ENCODE data around the gene ABLIM3. TPM values are rescaled to one million over a fixed set of nuclear protein-coding genes. Genes with fewer than 3 reads are reported as not detected.

Gene ABLIM3
- total and polyA plus RNA-seq, 10 of the 15 experiments (the other 5 are each of a cell fraction or from before 2014, with no cell fraction given), result 0.03 TPM; not detected in 9

DNA sequence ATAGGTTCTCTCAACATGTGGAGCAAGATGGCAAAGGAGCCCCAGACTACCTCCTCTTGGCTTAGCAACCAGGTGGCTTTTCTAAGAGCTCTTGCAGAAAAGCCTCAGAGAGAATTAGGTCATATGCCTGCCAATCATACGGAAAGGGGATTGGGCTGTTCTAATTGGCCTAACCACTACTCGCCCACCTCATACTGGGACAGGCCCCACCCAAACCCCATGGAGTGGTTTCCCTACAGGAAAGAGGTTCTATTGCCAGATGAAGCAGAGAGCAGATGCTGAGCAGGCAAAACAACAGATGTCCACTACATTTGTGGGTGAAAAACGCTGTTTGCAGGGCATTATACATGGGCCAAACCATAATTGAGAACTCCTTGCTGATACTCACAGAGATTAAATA is 29.0 kb downstream of the ABLIM3 start (continued):
- TF ChIP-seq JUND (IDR thresholded peaks at IDR 0.05; ENCODE audit: low read depth, low read length) (no peak), ETV6 (conservative IDR thresholded peaks at IDR 0.05 in 1 of 2, IDR thresholded peaks at IDR 0.05 in 1 of 2; ENCODE audit: borderline replicate concordance in 1 of 2, low read depth in 1 of 2) (no peak), ZZZ3 (IDR thresholded peaks at IDR 0.05; ENCODE audit: control insufficient read depth, insufficient read length, low read depth) (no peak), SP1 (IDR thresholded peaks at IDR 0.05; ENCODE audit: low read depth, low read length) (no peak), FOXM1 (IDR thresholded peaks at IDR 0.05; ENCODE audit: low read depth, low read length) (no peak)
- TF ChIP-seq, protein P1, sequence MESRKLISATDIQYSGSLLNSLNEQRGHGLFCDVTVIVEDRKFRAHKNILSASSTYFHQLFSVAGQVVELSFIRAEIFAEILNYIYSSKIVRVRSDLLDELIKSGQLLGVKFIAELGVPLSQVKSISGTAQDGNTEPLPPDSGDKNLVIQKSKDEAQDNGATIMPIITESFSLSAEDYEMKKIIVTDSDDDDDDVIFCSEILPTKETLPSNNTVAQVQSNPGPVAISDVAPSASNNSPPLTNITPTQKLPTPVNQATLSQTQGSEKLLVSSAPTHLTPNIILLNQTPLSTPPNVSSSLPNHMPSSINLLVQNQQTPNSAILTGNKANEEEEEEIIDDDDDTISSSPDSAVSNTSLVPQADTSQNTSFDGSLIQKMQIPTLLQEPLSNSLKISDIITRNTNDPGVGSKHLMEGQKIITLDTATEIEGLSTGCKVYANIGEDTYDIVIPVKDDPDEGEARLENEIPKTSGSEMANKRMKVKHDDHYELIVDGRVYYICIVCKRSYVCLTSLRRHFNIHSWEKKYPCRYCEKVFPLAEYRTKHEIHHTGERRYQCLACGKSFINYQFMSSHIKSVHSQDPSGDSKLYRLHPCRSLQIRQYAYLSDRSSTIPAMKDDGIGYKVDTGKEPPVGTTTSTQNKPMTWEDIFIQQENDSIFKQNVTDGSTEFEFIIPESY (IDR thresholded peaks at IDR 0.05), result no peak

DNA sequence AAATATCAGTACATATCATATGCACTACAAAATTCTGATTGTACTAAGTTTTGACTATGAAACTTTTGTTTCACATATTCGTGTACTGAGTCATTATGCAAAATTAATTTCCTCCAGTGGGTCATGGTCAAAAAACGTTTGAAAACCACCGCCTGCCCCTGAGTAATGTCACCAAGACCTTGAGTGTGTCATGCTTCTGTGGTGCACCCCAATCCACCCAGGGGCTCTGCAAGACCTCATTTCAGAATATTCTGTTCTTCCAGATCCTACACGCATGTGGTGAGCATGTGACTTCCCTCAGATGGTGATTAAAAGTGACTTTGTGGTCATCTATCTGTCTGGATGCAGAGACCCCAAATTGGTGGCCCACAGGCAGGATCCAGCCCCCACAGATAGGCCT is 31.0 kb downstream of the ABLIM3 start:
- Histone ChIP-seq H3K4me2 (ENCODE audit: control insufficient read depth, insufficient read depth) (no peak overlapping the region), H3K79me2 (ENCODE audit: control insufficient read depth, insufficient read depth, low read length) (no peaks in the 10 kb centered on the region), H3K4me3 (no peak overlapping the region), H3K36me3 (ENCODE audit: control insufficient read depth in 2 of 2, insufficient read depth in 2 of 2, low read length in 1 of 2) (no peaks in the 10 kb centered on the region), H3K4me1 (ENCODE audit: control insufficient read depth, insufficient read depth, low read length) (no peaks in the 10 kb centered on the region), H3K27ac (ENCODE audit: control insufficient read depth, insufficient read depth) (no peak overlapping the region), H3K9me3 (replicated peaks; ENCODE audit: control insufficient read depth, insufficient read depth, low read length) (no peaks in the 10 kb centered on the region), H3K27me3 (replicated peaks in 1 of 2; ENCODE audit: control insufficient read depth in 2 of 2, insufficient read depth in 2 of 2, low read length in 1 of 2) (peaks cover 0 to under 1% of the 10 kb centered on the region in 2 experiments; a peak in 1 of 4 replicates), H2AFZ (ENCODE audit: control insufficient read depth, low read depth, low read length) (no peak overlapping the region), H3K9ac (ENCODE audit: control insufficient read depth, insufficient read depth, low read length) (no peak overlapping the region), H4K20me1 (ENCODE audit: control insufficient read depth, insufficient read depth) (no peaks in the 10 kb centered on the region)
- ChIA-PET POLR2A (no interaction called here), RAD21 (ENCODE audit: unreplicated experiment) (no interaction called here), SMC1A (ENCODE audit: uncharacterized antibody, unreplicated experiment) (no interaction called here), CTCF (no interaction called here)
- WGBS (ENCODE audit: insufficient coverage, insufficient replicate concordance, low lambda C conversion rate, missing lambda C conversion rate), result 0% methylated on average over 4 of the region's 4 CpGs
- intact Hi-C loops (cut with micrococcal nuclease; ENCODE audit: unreplicated experiment), result no loop called here
- DNase-seq (ENCODE audit: low read depth, low spot score) (no peak), ATAC-seq (peak; percentile 48), FAIRE-seq (no peak)
- in situ Hi-C loops (cut with MboI), result no loop called here
- BruUV-seq (replicated peaks), result no TSS peak
- TF ChIP-seq, protein P2, sequence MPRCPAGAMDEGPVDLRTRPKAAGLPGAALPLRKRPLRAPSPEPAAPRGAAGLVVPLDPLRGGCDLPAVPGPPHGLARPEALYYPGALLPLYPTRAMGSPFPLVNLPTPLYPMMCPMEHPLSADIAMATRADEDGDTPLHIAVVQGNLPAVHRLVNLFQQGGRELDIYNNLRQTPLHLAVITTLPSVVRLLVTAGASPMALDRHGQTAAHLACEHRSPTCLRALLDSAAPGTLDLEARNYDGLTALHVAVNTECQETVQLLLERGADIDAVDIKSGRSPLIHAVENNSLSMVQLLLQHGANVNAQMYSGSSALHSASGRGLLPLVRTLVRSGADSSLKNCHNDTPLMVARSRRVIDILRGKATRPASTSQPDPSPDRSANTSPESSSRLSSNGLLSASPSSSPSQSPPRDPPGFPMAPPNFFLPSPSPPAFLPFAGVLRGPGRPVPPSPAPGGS (IDR thresholded peaks at IDR 0.05; ENCODE audit: borderline replicate concordance, insufficient read depth, low read depth, low read length, poor library complexity, severe bottlenecking), result no peak
- TF ChIP-seq CEBPB (IDR thresholded peaks at IDR 0.05; ENCODE audit: borderline replicate concordance in 1 of 2, low read depth in 2 of 2, low read length in 2 of 2) (no peak), RUNX3 (IDR thresholded peaks at IDR 0.05; ENCODE audit: low read length) (0 out of 2 replicates have a peak, but pooled peaks have one; percentile 8), STAT3 (IDR thresholded peaks at IDR 0.05; ENCODE audit: low read depth, low read length) (no peak), JUND (IDR thresholded peaks at IDR 0.05; ENCODE audit: low read depth, low read length) (no peak), SMC3 (IDR thresholded peaks at IDR 0.05; ENCODE audit: borderline replicate concordance, low read length) (no peak), NFYA (IDR thresholded peaks at IDR 0.05; ENCODE audit: borderline replicate concordance, low read depth, low read length) (no peak), IKZF1 (conservative IDR thresholded peaks at IDR 0.05) (no peak), LARP7 (IDR thresholded peaks at IDR 0.05) (no peak), BHLHE40 (IDR thresholded peaks at IDR 0.05; ENCODE audit: borderline replicate concordance in 1 of 2, low read depth in 2 of 2, low read length in 1 of 2) (0 out of 4 replicates have a peak, but pooled peaks of 1 of the 2 experiments have one; percentile 7), EZH2 (IDR thresholded peaks at IDR 0.05; ENCODE audit: borderline replicate concordance, control insufficient read depth, low read depth, low read length) (no peak)
- TF ChIP-seq, protein P3, sequence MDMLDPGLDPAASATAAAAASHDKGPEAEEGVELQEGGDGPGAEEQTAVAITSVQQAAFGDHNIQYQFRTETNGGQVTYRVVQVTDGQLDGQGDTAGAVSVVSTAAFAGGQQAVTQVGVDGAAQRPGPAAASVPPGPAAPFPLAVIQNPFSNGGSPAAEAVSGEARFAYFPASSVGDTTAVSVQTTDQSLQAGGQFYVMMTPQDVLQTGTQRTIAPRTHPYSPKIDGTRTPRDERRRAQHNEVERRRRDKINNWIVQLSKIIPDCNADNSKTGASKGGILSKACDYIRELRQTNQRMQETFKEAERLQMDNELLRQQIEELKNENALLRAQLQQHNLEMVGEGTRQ (IDR thresholded peaks at IDR 0.05; ENCODE audit: borderline replicate concordance, low read depth, low read length), result no peak
- TF ChIP-seq, protein P4, sequence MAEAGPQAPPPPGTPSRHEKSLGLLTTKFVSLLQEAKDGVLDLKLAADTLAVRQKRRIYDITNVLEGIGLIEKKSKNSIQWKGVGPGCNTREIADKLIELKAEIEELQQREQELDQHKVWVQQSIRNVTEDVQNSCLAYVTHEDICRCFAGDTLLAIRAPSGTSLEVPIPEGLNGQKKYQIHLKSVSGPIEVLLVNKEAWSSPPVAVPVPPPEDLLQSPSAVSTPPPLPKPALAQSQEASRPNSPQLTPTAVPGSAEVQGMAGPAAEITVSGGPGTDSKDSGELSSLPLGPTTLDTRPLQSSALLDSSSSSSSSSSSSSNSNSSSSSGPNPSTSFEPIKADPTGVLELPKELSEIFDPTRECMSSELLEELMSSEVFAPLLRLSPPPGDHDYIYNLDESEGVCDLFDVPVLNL (IDR thresholded peaks at IDR 0.05; ENCODE audit: low read depth, low read length), result no peak
